Prostate gland (tissue), 2 donors: Measurements from ENCODE around the gene TCERG1L. TPM values are rescaled to one million over a fixed set of nuclear protein-coding genes. Genes with fewer than 3 reads are reported as not detected.

Source experiments
- DNase-seq: peaks from one replicate; pipeline ENCODE4 v3.0.0-alpha.2; 2019; ENCODE audit warnings: low spot score
- H3K27ac ChIP-seq, 2 donors: fragments of 200-600 bp; sonication (generic); 2 replicates each; pipeline ENCODE4 v1.5.1; 2017 to 2019
- H3K27me3 ChIP-seq: fragments of 200-600 bp; sonication (generic); replicated peaks from 2 replicates; pipeline ENCODE4 v1.5.1; 2019; ENCODE audit not compliant: insufficient read depth
- H3K36me3 ChIP-seq, 2 donors: fragments of 200-600 bp; sonication (generic); 1 replicate in 1 of 2; 2 replicates in 1 of 2; pipeline versions ENCODE4 v1.5.1 to v1.8.1; 2017 to 2019
- H3K4me1 ChIP-seq: fragments of 200-600 bp; sonication (generic); replicated peaks from 2 replicates; pipeline ENCODE4 v1.5.1; 2019
- H3K4me3 ChIP-seq, 2 donors: fragments of 200-600 bp; sonication (generic); 2 replicates each; pipeline ENCODE4 v1.5.1; 2017 to 2019
- H3K9me3 ChIP-seq: fragments of 200-600 bp; sonication (generic); 2 replicates; pipeline ENCODE4 v1.5.1; 2017
- CTCF ChIP-seq, 4 experiments: fragments of 200-600 bp in 2 of 4; fragments of 450-650 bp in 2 of 4; sonication (generic) in 2 of 4; IDR thresholded peaks; 1 replicate in 3 of 4; 2 replicates in 1 of 4; pipeline ENCODE4 v1.5.1; 2016 to 2019; ENCODE audit warnings: antibody characterized with exemption in 4 of 4, mild to moderate bottlenecking in 2 of 4, moderate library complexity in 2 of 4
- POLR2A ChIP-seq: fragments of 450-650 bp; IDR thresholded peaks from one replicate; pipeline ENCODE4 v1.6.1; 2016; ENCODE audit warnings: antibody characterized with exemption, mild to moderate bottlenecking
- POLR2AphosphoS5 ChIP-seq: sonication (generic); formaldehyde crosslinking; IDR thresholded peaks from one replicate; pipeline ENCODE4 v1.6.1; 2017; ENCODE audit warnings: antibody characterized with exemption
- WGBS: methylation state at CpG from one replicate; pipeline ENCODE4 v1.1.5; 2018; 5-methylcytosine and 5-hydroxymethylcytosine counted together
- intact Hi-C: fragments of 100-400 bp; cut with DNase I; formaldehyde crosslinking; loops from one replicate; pipeline ENCODE4 v1.14.2; 2022
- total RNA-seq, 2 donors: library from RNA; depleted of rRNA; stranded (reverse); fragments of >200 nt; gene quantifications; one replicate each; pipeline ENCODE4 v1.1.0, GENCODE V29; 2016

The TCERG1L gene
- total RNA-seq, 2 donors from 2014 or later = 0.23 to 4.0 TPM

DNA sequence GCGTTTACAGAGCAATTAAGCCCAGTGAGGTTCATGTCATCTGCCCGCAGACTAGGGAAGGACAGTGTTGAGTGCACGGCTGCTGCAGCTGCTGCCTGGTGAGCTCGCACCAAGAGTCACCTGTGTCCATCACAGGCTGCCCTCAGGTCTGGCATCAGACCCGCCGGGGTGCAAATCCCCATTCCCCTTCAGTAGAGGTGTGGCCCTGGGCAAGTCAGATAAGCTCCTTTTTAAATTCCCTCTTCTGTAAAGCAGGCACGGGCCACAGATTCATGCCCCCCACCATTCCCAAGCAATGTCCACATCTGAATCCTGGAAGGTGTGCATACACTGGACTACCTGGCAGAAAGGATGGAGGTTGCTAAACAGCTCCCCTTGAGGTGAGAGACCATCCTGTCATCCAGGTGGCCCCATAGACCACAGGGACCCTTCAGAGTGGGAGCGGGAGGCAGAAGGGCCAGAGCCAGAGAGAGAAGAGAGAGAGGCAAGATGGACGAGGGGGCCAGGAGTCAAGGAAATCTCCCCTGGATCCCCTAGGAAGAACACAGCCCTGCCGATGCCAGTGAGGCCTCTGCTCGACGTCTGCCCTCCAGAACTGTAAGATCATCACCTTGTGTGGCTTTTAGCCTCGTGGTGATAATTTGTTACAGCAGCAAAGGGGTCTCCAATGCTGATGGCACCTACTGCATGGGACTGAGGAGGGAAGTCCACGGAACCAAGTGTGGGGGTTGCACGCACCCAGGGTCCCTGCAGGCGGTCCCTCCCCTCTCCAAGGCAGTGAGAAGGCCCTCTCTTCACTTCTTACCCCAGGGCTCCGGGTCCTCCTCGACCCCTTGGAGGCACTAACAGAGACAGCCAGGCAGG lies 168.8 kb downstream of the TCERG1L start:
- Histone ChIP-seq H3K27ac (no peak overlapping the region), H3K36me3 (no peaks in the 10 kb centered on the region), H3K9me3 (no peaks in the 10 kb centered on the region), H3K4me3 (no peak overlapping the region), H3K27me3 (no peaks in the 10 kb centered on the region), H3K4me1 (no peaks in the 10 kb centered on the region)
- 79% methylated on average over 18 of the region's 18 CpGs for WGBS
- intact Hi-C loops = no loop called here
- TF ChIP-seq POLR2A (no peak), CTCF (IDR thresholded peaks at IDR 0.05) (no peak), POLR2AphosphoS5 (no peak)
- DNase-seq = no peak

DNA sequence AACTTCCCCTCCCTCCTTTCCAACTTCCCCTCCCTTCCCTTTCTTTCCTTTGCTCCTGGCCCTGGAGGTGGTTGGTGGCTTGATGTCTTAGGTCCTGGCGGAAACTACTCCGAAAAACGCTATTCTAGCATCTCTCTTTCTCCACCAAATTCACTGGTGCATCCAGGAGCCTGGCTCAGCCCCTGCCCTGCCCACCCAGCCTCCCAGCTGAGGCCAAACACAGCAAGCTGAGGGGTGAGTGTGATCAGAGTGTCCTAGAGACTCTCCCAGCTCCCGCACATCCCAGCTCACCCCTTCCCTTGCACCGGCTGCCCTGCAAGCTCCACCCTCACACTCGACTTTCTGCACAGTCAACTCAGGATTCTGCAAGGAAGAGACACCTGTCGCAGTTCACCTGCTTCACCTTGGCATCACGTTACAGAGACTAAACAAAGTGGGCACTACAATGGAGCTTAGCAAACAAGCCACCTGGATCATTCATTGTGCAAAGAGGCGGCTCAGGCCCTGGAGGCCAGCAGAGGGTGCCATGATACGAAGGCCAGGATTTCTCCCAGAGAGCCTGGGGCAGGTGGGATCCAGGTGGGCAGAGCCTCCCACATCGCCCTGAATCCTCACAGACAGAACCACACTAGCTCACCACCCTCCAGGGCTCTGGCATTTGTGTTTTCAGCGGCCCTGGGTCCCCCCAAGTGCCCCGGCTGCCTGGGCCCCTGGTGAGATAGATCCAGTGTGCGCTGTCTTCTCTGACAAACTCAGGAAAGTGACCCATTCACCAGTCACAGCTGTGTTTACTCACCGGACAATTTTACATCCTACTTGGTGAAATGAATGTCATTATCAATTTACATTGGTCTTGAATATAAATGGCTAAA lies 169.6 kb downstream of the TCERG1L start:
- intact Hi-C loops = no loop called here
- DNase-seq = no peak
- H3K4me1 ChIP-seq = no peaks in the 10 kb centered on the region
- no peaks in the 10 kb centered on the region for H3K36me3 ChIP-seq
- H3K27ac ChIP-seq = no peak overlapping the region
- TF ChIP-seq POLR2A (no peak), POLR2AphosphoS5 (no peak), CTCF (IDR thresholded peaks at IDR 0.05) (no peak)
- H3K9me3 ChIP-seq = no peaks in the 10 kb centered on the region
- 72% methylated on average over 15 of the region's 15 CpGs for WGBS
- no peak overlapping the region for H3K4me3 ChIP-seq
- no peaks in the 10 kb centered on the region for H3K27me3 ChIP-seq

- WGBS = 95% methylated on average over 7 of the region's 7 CpGs
- no peak for DNase-seq
Observed at GRCh38 chr10:131141207-131141606, 170.3 kb downstream of the TCERG1L start.

DNA sequence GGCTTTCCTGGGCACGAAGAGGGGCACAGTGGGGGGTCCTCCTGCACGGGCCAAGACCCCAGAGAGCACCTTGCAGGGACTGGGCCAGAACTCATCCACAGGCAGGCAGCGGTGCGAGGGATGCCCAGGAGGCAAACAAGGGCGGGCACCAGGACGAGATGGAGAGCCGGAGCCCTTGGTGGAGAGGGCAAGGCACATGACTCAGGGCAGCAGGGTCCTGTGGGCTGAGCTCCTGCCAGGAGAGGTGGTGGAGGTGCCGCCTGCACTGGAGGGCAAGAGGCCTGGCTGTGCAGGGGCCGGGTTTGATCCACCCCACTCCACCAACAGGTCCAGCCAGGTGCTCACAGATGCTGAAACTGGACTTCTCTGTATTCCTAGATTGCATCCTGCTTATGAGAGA lies 170.9 kb downstream of the TCERG1L start:
- no peaks in the 10 kb centered on the region for H3K9me3 ChIP-seq
- H3K4me1 ChIP-seq = no peaks in the 10 kb centered on the region
- H3K4me3 ChIP-seq = no peak overlapping the region
- H3K36me3 ChIP-seq = no peaks in the 10 kb centered on the region
- TF ChIP-seq POLR2AphosphoS5 (no peak), CTCF (IDR thresholded peaks at IDR 0.05) (no peak), POLR2A (no peak)
- intact Hi-C loops = no loop called here
- 95% methylated on average over 9 of the region's 9 CpGs for WGBS
- no peaks in the 10 kb centered on the region for H3K27me3 ChIP-seq
- H3K27ac ChIP-seq = no peak overlapping the region
- DNase-seq = no peak

More at GRCh38 chr10:131141207-131141606, 170.3 kb downstream of the TCERG1L start:
- H3K27me3 ChIP-seq = no peaks in the 10 kb centered on the region
- H3K9me3 ChIP-seq = no peaks in the 10 kb centered on the region
- H3K27ac ChIP-seq = no peak overlapping the region
- H3K36me3 ChIP-seq = no peaks in the 10 kb centered on the region
- H3K4me3 ChIP-seq = no peak overlapping the region
- H3K4me1 ChIP-seq = no peaks in the 10 kb centered on the region
- no peak for TF ChIP-seq CTCF (IDR thresholded peaks at IDR 0.05)
- no peak for TF ChIP-seq POLR2AphosphoS5
- no peak for TF ChIP-seq POLR2A
- intact Hi-C loops = no loop called here
